ENCODE results near the gene MREG.

DNA sequence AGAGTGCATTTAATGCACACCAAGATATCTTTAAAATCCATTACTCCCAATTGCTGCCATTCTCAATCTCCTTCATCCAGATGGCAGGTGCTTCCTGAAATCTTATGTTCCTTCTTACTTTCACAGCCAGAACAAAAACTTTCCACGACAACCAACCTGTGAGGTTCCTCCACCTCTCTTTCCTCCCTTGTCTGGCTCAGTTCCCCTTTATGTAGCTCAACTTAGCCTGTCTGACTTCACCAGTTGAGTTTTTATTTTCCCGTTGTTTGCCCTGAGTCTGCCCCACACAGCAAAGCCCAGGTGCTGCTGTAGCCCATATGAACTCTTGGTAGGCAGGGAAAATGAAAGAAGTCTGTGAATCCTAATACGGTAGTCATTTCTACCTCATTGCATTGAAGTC is 112.5 kb downstream of the MREG start:
- no peak for TF ChIP-seq CTCF (tag by site-specific recombination; IDR thresholded peaks at IDR 0.05)
- no peak for TF ChIP-seq YY1 (tag by site-specific recombination; IDR thresholded peaks at IDR 0.05)
- TF ChIP-seq ZNF433 (tag by site-specific recombination; IDR thresholded peaks at IDR 0.05; ENCODE audit: low read depth), result no peak
- no peak for TF ChIP-seq ZNF157 (tag by site-specific recombination; IDR thresholded peaks at IDR 0.05)
- TF ChIP-seq ZNF654 (tag by site-specific recombination; IDR thresholded peaks at IDR 0.05; ENCODE audit: low read depth), result no peak
- no peak for TF ChIP-seq TCF7L2 (IDR thresholded peaks at IDR 0.05; ENCODE audit: borderline replicate concordance, low read depth, low read length)
- TF ChIP-seq SP7 (tag by site-specific recombination; IDR thresholded peaks at IDR 0.05), result no peak

Data from HEK293 (cell line).